Measurements from ENCODE around the gene TPX2. TPM values are rescaled to one million over a fixed set of nuclear protein-coding genes. Genes with fewer than 3 reads are reported as not detected.

TPX2 gene
- total RNA-seq, 2 donors from 2014 or later = 114 to 132 TPM

DNA sequence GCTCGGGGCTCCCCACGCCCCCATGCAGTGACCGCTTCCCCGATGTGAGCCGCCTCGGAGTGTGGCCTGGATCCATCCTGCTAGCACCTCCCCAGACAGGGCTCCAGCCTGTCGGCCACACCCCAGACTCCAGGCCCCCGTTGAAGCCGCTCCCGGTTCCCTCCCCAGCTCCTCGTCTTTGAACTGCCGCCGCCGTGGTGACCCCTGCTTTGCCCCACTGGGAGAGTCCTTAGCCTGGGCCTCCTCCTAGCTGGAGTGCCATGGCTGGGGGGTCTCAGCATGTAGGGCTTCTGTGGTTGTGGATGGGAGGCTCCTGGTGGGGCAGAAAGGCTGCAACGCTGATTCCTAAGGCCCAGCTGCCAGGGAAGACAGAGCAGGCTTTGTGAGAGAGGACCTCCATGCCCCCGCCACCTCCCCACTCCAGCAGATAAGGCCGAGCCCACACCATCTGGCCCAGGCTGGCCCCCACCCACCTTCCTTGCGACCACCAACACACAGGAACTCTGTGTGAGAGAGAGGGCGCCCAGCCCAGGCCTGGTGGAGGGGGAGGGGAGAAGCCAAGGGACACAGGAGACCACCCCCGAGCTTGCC, 94.9 kb downstream of the TPX2 start:
- H3K4me3 Mint-ChIP-seq = no peak overlapping the region
- no peaks in the 10 kb centered on the region for H3K27me3 Mint-ChIP-seq (ENCODE audit: low read depth)
- peaks cover 7% of the 10 kb centered on the region for H3K4me1 Mint-ChIP-seq (ENCODE audit: low read depth)
- DNase-seq (no peak), ATAC-seq (replicated peaks in 1 of 2) (no peak)
- H3K36me3 Mint-ChIP-seq (ENCODE audit: insufficient read depth in 2 of 2) = no peaks in the 10 kb centered on the region
- no peak overlapping the region for H3K27ac Mint-ChIP-seq
- H3K9me3 Mint-ChIP-seq = no peaks in the 10 kb centered on the region

- DNase-seq = no peak
- Mint-ChIP-seq H3K4me1 (ENCODE audit: low read depth) (peaks cover 7% of the 10 kb centered on the region), H3K9me3 (no peaks in the 10 kb centered on the region), H3K36me3 (ENCODE audit: insufficient read depth in 2 of 2) (no peaks in the 10 kb centered on the region), H3K4me3 (no peak overlapping the region), H3K27ac (no peak overlapping the region), H3K27me3 (ENCODE audit: low read depth) (no peaks in the 10 kb centered on the region)
- ATAC-seq (replicated peaks in 1 of 2) = peak in 1 of 2 donors; percentile 10
Observed at GRCh38 chr20:31835554-31835953, 96.5 kb downstream of the TPX2 start.

- H3K4me3 Mint-ChIP-seq = no peak overlapping the region
- H3K27ac Mint-ChIP-seq = no peak overlapping the region
- H3K27me3 Mint-ChIP-seq (ENCODE audit: low read depth) = no peaks in the 10 kb centered on the region
- ATAC-seq (replicated peaks in 1 of 2) (peak; percentile 62 to 67), DNase-seq (peak; percentile 31 to 40)
- H3K36me3 Mint-ChIP-seq (ENCODE audit: insufficient read depth in 2 of 2) = no peaks in the 10 kb centered on the region
- no peaks in the 10 kb centered on the region for H3K9me3 Mint-ChIP-seq
- H3K4me1 Mint-ChIP-seq (ENCODE audit: low read depth) = peaks cover 7% of the 10 kb centered on the region
Observed at GRCh38 chr20:31835977-31836852, 97.1 kb downstream of the TPX2 start.

GRCh38 chr20:31836853-31837608, 97.9 kb downstream of the TPX2 start:
- Mint-ChIP-seq H3K4me3 (no peak overlapping the region), H3K4me1 (ENCODE audit: low read depth) (peaks cover 7% of the 10 kb centered on the region), H3K9me3 (no peaks in the 10 kb centered on the region), H3K27ac (no peak overlapping the region), H3K27me3 (ENCODE audit: low read depth) (no peaks in the 10 kb centered on the region), H3K36me3 (ENCODE audit: insufficient read depth in 2 of 2) (no peaks in the 10 kb centered on the region)
- DNase-seq = no peak
- no peak for ATAC-seq (replicated peaks in 1 of 2)

DNA sequence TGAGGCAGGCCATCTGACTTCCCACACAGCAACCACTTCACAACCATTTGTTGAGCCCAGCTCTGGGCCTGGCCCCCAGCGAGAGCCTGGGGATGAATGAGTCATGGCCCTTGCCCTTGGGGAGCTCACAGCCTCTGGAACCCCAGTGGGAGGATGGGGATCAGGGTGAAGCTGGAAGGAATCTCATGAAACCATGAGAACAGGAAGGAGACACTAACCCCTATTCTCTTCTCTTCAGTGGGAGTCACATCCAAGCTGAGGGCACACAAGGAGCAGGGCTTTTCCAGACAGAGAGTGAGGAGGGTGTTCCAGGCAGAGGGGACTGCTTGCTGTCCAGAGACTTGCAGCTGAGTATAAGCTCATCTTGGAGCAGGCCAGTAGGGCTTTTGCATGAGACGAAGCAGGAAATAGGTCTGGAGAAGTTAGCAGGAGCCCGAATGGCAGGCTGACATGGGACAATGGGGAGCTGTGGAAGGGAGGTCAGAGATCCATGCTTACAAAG, 98.9 kb downstream of the TPX2 start:
- Mint-ChIP-seq H3K4me3 (no peak overlapping the region), H3K9me3 (no peaks in the 10 kb centered on the region), H3K4me1 (ENCODE audit: low read depth) (peaks cover 7% of the 10 kb centered on the region), H3K36me3 (ENCODE audit: insufficient read depth in 2 of 2) (no peaks in the 10 kb centered on the region), H3K27ac (no peak overlapping the region), H3K27me3 (ENCODE audit: low read depth) (no peaks in the 10 kb centered on the region)
- DNase-seq = no peak
- ATAC-seq (replicated peaks in 1 of 2) = no peak

- no peak for ATAC-seq (replicated peaks in 1 of 2)
- Mint-ChIP-seq H3K27me3 (ENCODE audit: low read depth) (no peaks in the 10 kb centered on the region), H3K27ac (no peak overlapping the region), H3K4me1 (ENCODE audit: low read depth) (peaks cover 7% of the 10 kb centered on the region), H3K36me3 (ENCODE audit: insufficient read depth in 2 of 2) (no peaks in the 10 kb centered on the region), H3K9me3 (no peaks in the 10 kb centered on the region), H3K4me3 (no peak overlapping the region)
- DNase-seq = no peak
Observed at GRCh38 chr20:31838646-31839292, 99.7 kb downstream of the TPX2 start.

DNA sequence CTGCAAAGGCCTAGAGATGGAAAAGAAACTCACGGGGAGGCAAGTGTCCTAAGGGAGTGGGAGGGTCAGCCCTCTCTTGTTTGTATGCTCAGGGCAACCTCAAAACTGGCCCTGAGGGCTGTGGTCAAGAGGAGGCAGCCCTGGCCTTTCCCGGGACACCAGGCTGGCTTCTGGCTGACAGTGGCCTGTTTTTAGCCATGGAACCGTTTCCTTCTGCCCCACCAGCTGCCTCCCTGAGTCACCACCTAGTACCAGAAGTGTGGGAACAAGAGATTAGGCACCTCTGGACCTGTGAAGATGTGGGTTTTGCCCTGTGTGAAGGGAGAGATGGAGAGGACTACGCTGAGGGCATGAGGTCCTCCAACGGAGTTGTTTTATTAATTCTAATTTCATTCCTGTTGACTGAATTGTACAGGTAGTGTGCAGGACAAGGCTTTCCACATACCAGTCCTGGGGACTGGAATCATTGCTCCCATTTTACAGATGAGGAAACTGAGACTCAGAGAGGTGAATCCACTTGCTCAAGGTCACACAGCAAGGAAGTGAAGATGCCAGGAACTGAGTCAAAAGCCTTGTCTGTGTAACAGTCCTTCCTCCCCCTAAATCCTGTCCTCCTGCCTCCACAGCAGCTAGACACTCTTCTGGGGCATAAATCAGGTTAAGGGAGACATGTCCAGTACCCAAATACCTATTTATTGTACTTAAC, 100.8 kb downstream of the TPX2 start:
- DNase-seq (no peak), ATAC-seq (replicated peaks in 1 of 2) (no peak)
- H3K4me1 Mint-ChIP-seq (ENCODE audit: low read depth) = peaks cover 7% of the 10 kb centered on the region
- H3K27ac Mint-ChIP-seq = no peak overlapping the region
- H3K9me3 Mint-ChIP-seq = no peaks in the 10 kb centered on the region
- H3K36me3 Mint-ChIP-seq (ENCODE audit: insufficient read depth in 2 of 2) = no peaks in the 10 kb centered on the region
- no peaks in the 10 kb centered on the region for H3K27me3 Mint-ChIP-seq (ENCODE audit: low read depth)
- H3K4me3 Mint-ChIP-seq = no peak overlapping the region

- Mint-ChIP-seq H3K9me3 (no peaks in the 10 kb centered on the region), H3K4me3 (no peak overlapping the region), H3K27me3 (ENCODE audit: low read depth) (no peaks in the 10 kb centered on the region), H3K27ac (no peak overlapping the region), H3K4me1 (ENCODE audit: low read depth) (peaks cover 3% of the 10 kb centered on the region), H3K36me3 (ENCODE audit: insufficient read depth in 2 of 2) (no peaks in the 10 kb centered on the region)
- DNase-seq (no peak), ATAC-seq (replicated peaks in 1 of 2) (no peak)
Observed at GRCh38 chr20:31840906-31841816, 102.1 kb downstream of the TPX2 start.

GRCh38 chr20:31841928-31842327, 102.8 kb downstream of the TPX2 start:
- no peak overlapping the region for H3K27ac Mint-ChIP-seq
- no peak overlapping the region for H3K4me3 Mint-ChIP-seq
- ATAC-seq (replicated peaks in 1 of 2) (no peak), DNase-seq (no peak)
- no peaks in the 10 kb centered on the region for H3K4me1 Mint-ChIP-seq (ENCODE audit: low read depth)
- no peaks in the 10 kb centered on the region for H3K9me3 Mint-ChIP-seq
- no peaks in the 10 kb centered on the region for H3K36me3 Mint-ChIP-seq (ENCODE audit: insufficient read depth in 2 of 2)
- H3K27me3 Mint-ChIP-seq (ENCODE audit: low read depth) = no peaks in the 10 kb centered on the region

DNA sequence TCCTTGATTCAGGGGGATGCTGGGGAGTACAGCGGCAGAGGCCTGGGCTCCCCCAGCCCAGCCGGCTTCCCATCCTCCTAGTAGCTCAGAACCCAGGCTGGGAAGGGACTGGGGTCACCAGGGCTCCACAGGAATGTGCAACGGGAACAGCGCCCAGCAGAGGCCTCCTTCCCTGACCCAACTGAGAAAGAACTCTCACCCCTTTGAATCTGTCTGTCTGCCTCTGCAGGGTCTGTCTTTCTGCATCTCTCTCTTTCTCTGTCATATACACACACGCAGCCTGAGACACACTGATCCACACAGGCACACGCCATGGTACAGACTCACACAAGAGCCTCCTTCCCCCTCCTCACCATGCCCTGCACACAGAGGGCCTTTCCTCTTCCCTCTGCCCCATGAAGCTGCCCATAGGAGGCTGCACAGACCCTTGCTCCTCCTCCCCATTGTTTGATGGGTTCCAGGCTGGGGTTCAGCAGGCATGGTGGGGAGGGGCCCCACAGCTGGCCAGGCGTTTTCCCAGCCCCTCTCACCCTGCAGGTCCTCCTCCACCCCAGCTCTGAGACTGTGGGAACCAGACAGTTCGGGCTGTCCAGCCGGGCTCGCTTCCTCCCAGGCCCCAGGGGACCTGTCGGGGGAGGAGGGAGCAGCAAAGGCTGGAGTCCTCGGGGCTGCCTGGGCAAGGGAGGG, 103.5 kb downstream of the TPX2 start:
- no peak for ATAC-seq (replicated peaks in 1 of 2)
- Mint-ChIP-seq H3K36me3 (ENCODE audit: insufficient read depth in 2 of 2) (no peaks in the 10 kb centered on the region), H3K27ac (no peak overlapping the region), H3K4me1 (ENCODE audit: low read depth) (no peaks in the 10 kb centered on the region), H3K9me3 (no peaks in the 10 kb centered on the region), H3K27me3 (ENCODE audit: low read depth) (no peaks in the 10 kb centered on the region), H3K4me3 (no peak overlapping the region)
- no peak for DNase-seq

DNA sequence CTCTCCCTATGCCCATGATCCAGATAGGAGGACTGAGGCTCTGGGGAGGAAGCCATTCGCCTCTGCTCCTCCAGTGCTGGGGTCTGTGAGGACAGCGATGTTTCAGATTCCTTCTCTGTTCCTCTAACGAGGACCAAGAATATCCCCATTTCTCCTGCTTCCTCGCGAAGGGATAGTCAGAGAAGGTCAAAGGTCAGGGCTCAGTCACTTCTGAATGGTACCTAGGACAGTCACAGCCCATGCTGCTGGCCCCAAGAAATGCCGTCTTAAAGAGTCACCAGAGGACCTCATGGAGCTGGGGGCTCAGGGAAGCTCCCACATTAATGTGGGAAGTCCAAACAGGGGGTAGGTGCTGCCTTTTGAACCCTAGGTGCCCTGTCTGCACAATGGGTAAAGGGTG, 104.2 kb downstream of the TPX2 start:
- Mint-ChIP-seq H3K9me3 (no peaks in the 10 kb centered on the region), H3K4me3 (no peak overlapping the region), H3K4me1 (ENCODE audit: low read depth) (no peaks in the 10 kb centered on the region), H3K27me3 (ENCODE audit: low read depth) (no peaks in the 10 kb centered on the region), H3K27ac (no peak overlapping the region), H3K36me3 (ENCODE audit: insufficient read depth in 2 of 2) (no peaks in the 10 kb centered on the region)
- DNase-seq = no peak
- no peak for ATAC-seq (replicated peaks in 1 of 2)

All from activated T-cell treated with anti-CD3 and anti-CD28 coated beads, Interleukin-2, amount 50 U/mL, for 72 hours (primary cell).